HG02610 (cell line): Measurements from ENCODE around the gene BANP.
"Not testable (repeated sequence)": the region's sequence is repeated elsewhere in the genome, so short reads cannot be mapped to it uniquely, and the experiment has no call there.

Source experiments
- ATAC-seq: cut with Tn5 transposase; IDR thresholded peaks from one replicate; pipeline ENCODE4 v1.9.1; 2021; ENCODE audit warnings: mild to moderate bottlenecking, moderate library complexity; ENCODE audit not compliant: unreplicated experiment

BANP gene

DNA sequence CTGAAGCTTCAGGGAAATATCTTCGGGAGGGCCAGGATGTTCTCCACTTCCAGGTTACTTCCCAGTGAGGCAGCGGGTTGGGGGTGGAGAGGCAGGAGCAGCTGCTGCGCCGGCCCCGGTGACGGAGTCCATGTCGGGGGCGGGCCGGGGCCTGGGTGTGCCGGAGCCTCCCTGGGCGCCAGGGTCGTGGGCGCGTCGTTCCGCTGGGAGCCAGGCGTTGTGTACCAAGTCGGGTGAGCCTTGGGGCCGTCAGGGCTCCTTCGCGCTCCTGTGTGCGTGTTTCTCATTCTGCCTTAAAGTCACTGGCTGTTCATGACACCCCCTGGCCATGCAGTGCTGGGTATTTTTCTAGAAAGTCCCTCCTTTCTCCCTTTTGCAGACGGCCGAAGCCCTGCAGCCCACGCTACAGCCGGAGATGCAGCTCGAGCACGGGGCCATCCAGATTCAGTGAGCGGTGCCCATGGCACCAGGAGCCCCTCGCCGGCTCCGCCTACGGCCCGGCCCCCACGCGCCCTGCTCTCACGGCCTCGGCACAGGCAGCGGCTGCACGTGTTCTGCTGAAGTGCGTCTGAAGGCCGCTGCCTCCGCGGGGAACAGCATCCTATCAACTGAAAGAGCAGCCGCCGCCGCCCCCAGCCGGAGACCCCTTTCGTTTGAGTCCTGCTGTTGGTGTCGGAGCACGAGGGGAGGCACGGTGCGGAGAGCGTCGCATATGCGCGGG lies 125.1 kb downstream of the BANP start:
- no peak for ATAC-seq

DNA sequence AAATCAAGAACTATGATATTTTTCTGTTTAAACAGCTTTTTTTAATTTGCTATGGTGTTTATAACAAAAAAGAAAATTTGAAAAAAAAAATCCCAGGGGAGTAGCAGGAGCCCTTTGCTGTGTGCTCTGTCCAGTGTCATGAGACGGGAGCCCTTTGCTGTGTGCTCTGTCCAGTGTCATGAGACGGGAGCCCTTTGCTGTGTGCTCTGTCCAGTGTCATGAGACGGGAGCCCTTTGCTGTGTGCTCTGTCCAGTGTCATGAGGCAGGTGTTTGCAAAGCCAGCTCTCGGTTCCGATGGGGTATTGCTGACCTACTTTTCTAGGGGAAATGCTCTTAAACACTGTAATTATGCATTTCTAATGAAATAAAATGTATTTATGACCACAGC lies 125.7 kb downstream of the BANP start:
- ATAC-seq: not testable (repeated sequence)

GRCh38 chr16:88077328-88078108 lies 126.3 kb downstream of the BANP start:
- ATAC-seq: no peak

GRCh38 chr16:88078111-88078775 lies 127.0 kb downstream of the BANP start:
- ATAC-seq: no peak

GRCh38 chr16:88083582-88083981 lies 132.3 kb downstream of the BANP start:
- ATAC-seq: no peak

- no peak for ATAC-seq
These were observed 133.6 kb downstream of the BANP start for GRCh38 chr16:88084881-88085280.

DNA sequence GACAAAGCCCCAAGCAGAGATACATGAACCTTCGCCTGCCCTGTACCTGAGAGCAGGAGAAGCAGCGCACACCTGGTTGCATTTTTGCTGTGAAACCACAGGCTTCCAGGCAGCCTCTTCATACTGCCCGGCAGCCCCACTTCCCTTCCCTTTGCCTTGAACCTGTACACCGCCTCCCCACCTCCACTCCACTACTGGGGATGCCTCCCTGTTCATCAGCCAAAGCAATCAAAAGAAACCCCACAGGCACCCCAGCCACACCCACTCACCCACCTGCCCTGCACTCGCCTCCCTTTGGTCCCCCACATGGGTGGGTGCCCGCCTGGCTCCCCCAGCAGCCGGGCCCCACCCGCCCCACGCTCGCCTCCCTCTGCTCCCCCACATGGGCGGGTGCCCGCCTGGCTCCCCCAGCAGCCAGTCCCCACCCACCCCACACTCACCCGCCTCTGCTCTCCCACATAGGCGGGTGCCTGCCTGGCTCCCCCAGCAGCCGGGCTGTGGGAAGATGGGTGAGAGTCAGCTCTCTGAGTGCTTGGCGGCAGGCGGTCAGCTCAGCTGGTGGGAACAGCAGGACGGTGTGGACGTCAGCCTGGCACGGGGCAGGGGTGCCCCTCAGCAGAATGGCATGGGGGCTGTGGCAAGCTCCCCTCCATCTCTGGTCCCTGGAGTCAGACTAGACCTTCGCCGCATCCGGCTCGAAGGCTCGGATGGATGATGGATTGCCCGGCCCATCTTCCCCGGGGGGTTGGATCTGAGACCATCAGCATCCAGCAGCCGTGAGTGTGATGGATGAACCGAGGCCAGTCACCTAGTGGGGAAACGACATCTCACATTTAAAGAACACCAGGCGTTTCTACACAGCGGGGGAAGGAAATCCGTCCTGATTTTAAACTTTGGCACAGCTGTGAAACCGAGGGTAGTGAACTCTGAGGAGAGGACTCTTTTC lies 135.6 kb downstream of the BANP start:
- no peak for ATAC-seq

DNA sequence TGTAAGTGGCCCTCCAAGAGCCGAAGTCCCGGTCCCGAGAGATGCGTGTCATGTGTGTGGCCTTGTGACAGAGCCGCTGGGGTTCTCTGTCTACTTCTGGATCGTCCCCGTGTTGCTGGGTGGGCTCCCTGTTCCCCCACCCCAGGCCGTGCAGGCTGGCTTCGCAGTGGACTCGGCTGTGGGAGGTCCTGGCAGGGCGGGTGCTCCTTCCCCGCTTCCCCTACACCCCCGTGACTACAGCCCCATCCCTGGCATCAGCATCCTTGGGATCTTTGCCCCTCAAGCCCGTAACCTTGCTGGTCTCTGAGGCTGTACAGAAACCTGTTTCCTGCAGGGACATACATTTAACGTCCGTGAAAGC lies 136.3 kb downstream of the BANP start:
- no peak for ATAC-seq

DNA sequence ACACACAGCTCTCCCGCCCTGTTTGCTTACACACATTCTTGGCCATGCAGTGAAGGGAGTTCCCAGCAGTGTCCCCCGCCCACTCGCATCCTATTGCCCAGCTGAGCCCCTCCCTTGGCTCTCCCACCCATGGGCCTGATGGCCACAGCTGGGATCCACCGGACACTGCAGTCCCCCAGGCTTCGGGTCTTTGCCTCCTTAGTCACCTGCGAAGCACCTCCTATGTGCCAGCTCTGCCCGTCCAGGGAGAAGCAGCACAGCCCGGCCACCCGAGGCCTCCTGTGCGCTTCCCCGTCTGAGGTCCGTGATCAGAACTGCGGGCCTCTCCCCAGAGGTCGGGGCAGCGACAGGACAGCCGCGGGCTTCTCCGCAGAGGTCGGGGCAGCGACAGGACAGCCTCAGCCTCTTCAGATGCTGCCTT lies 136.9 kb downstream of the BANP start:
- no peak for ATAC-seq

- ATAC-seq: not testable (repeated sequence)
These were observed 137.4 kb downstream of the BANP start for GRCh38 chr16:88088611-88089010.

DNA sequence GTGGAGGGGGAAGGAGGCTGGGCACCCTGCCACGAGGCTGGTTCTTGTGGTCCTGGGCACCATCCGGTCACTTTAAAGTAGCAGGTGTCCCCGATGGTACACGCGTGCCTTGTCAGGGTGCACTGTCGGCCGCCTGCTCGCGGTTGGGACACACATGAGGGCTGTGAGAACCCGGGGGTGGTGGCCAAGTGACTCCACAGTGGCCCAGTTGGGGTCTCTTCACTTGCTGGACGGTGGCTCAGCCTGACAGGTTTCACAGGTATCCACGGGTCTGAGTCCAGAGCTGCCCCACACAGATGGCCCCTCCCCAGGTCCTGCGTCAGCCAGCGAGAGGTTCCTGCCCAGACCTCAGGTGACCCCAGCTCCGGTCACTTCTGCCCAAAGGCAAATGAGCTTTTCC lies 137.8 kb downstream of the BANP start:
- ATAC-seq: not testable (repeated sequence)

- not testable (repeated sequence) for ATAC-seq
These were observed 138.6 kb downstream of the BANP start for GRCh38 chr16:88089632-88090376.

- not testable (repeated sequence) for ATAC-seq
These were observed 139.3 kb downstream of the BANP start for GRCh38 chr16:88090377-88091175.

- not testable (repeated sequence) for ATAC-seq
These were observed 140.2 kb downstream of the BANP start for GRCh38 chr16:88091221-88091971.

GRCh38 chr16:88091972-88092302 lies 140.7 kb downstream of the BANP start:
- ATAC-seq: not testable (repeated sequence)

- not testable (repeated sequence) for ATAC-seq
These were observed 141.7 kb downstream of the BANP start for GRCh38 chr16:88092791-88093555.

DNA sequence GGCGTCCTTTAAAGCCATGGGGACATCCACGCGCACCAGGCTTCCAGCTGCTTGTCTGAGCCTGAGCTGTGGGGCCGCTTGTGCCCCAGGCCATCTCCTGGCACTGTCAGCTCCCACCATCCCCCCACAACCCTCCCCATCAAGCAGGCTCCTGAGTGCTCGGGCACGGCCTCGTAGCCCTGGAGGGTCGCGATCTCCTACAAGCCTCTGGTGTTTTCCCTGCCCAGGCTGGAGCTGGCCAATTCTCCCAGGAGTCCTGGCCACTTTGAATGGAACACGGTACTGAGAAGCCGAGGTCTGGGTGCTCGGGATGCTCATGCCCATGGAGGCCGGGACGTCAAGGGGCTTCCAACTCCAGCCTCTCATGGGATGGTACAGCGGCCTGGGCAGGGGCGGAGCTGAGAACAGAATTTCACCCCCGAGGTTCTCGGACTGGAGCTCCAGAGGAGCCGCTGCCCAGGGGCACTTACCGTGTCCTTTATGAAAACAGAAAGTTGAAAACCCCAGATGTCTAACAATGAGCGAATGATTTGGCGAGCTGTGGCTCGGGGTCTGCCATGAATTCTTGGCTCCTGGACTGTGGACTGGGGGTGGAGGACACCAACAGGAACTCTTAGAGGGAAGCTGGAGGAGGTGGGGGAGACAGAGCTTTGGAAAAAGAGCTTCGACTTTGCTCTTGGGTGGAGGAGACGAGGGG lies 142.5 kb downstream of the BANP start:
- not testable (repeated sequence) for ATAC-seq
